GM19468 (cell line): ENCODE data around the gene GJC1.

ENCODE experiments used
- ATAC-seq: cut with Tn5 transposase; IDR thresholded peaks from one replicate; pipeline ENCODE4 v1.9.1; 2021; ENCODE audit warnings: mild to moderate bottlenecking, moderate library complexity, moderate number of reproducible peaks; ENCODE audit not compliant: unreplicated experiment; ENCODE audit errors: extremely low read depth

The GJC1 gene

GRCh38 chr17:44749076-44749979 is 80.8 kb downstream of the GJC1 start:
- ATAC-seq = no peak
